ENCODE results near the gene SEBOX.

DNA sequence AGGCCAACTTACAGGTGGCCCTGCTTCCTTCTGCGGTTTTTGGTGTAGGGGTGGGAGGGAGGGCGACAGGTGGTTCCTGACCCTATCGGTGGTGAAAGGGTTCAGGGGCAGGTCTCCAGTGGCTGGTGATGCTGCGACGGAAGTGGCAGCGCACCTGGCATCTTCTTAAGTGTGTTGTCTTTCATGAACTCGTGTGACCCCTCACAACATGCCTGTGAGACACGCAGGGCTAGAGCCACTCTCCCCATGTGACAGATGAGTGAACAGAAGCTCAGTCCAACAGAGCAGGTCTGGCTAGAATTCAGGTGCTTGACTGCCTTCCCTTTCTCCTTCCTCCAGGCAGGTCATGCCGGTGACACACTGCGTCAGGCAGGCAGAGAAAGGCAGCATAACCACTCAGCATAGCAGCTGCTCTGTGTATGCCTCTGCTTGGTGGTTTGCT is 21.5 kb downstream of the SEBOX start:
- TF ChIP-seq, protein P1, sequence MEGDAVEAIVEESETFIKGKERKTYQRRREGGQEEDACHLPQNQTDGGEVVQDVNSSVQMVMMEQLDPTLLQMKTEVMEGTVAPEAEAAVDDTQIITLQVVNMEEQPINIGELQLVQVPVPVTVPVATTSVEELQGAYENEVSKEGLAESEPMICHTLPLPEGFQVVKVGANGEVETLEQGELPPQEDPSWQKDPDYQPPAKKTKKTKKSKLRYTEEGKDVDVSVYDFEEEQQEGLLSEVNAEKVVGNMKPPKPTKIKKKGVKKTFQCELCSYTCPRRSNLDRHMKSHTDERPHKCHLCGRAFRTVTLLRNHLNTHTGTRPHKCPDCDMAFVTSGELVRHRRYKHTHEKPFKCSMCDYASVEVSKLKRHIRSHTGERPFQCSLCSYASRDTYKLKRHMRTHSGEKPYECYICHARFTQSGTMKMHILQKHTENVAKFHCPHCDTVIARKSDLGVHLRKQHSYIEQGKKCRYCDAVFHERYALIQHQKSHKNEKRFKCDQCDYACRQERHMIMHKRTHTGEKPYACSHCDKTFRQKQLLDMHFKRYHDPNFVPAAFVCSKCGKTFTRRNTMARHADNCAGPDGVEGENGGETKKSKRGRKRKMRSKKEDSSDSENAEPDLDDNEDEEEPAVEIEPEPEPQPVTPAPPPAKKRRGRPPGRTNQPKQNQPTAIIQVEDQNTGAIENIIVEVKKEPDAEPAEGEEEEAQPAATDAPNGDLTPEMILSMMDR (IDR thresholded peaks at IDR 0.05) = no peak
- no peak for TF ChIP-seq POLR2A (IDR thresholded peaks at IDR 0.05)
